Kidney (tissue), 14 donors: Measurements from ENCODE around the gene APLN. TPM values are rescaled to one million over a fixed set of nuclear protein-coding genes. Genes with fewer than 3 reads are reported as not detected.

Source experiments
- DNase-seq, 5 donors: peaks; one replicate each; pipeline ENCODE4 v3.0.0-alpha.2; 2013 to 2020
- FAIRE-seq: peaks from 2 replicates; lab custom pipeline; 2012; peaks lifted over from hg19 to GRCh38; lab: Jason Lieb, UNC
- H3K27ac ChIP-seq, 2 donors: one replicate each; pipeline ENCODE4 v1.7.0; 2013; ENCODE audit warnings: low read depth in 2 of 2, low read length in 2 of 2, inconsistent platforms in 1 of 2
- H3K27me3 ChIP-seq: one replicate; pipeline ENCODE4 v1.7.1; 2013; ENCODE audit warnings: low read length, inconsistent platforms; ENCODE audit not compliant: control insufficient read depth, insufficient read depth
- H3K36me3 ChIP-seq, 3 donors: one replicate each; pipeline versions ENCODE4 v1.7.0 to v1.7.1; 2013; ENCODE audit warnings: low read length in 3 of 3, control low read depth in 1 of 3, inconsistent platforms in 1 of 3; ENCODE audit not compliant: insufficient read depth in 3 of 3, control insufficient read depth in 2 of 3
- H3K4me1 ChIP-seq, 3 donors: one replicate each; pipeline versions ENCODE4 v1.7.0 to v1.7.1; 2013; ENCODE audit warnings: low read length in 3 of 3, inconsistent platforms in 1 of 3, low read depth in 1 of 3; ENCODE audit not compliant: control insufficient read depth in 2 of 3, insufficient read depth in 2 of 3
- H3K4me3 ChIP-seq, 3 donors: one replicate each; pipeline versions ENCODE4 v1.7.0 to v1.8.1; 2013; ENCODE audit warnings: low read length in 3 of 3, control low read depth in 1 of 3, inconsistent platforms in 1 of 3
- H3K9ac ChIP-seq, 3 donors: one replicate each; pipeline versions ENCODE4 v1.7.0 to v1.7.1; 2013; ENCODE audit warnings: low read length in 3 of 3, control low read depth in 1 of 3, inconsistent platforms in 1 of 3
- H3K9me3 ChIP-seq, 3 donors: one replicate each; pipeline versions ENCODE4 v1.7.0 to v1.7.1; 2013; ENCODE audit warnings: low read length in 3 of 3, control low read depth in 1 of 3, inconsistent platforms in 1 of 3; ENCODE audit not compliant: control insufficient read depth in 2 of 3, insufficient read depth in 1 of 3
- intact Hi-C: fragments of 100-400 bp; cut with DNase I; formaldehyde crosslinking; loops from one replicate; pipeline ENCODE4 v1.11.1; 2022
- polyA plus RNA-seq: library from polyadenylated mRNA; stranded (reverse); fragments of 350-450 nt; fragmentation: Illumina TruSeq; extraction: RNeasy Lipid Tissue Mini Kit (QIAGEN cat#74804); gene quantifications from one replicate; pipeline ENCODE4 v1.2.3, GENCODE V29; 2014; ENCODE audit warnings: low read depth, low replicate concordance; ENCODE audit not compliant: insufficient read depth
- total RNA-seq: library from RNA; stranded (reverse); fragmentation: NEBNext Ultra II Directional; extraction: Animal tissue kit (Norgen Biotek cat#: 25700); gene quantifications from one replicate; pipeline ENCODE4 v1.2.1, GENCODE V29; 2021
- TF ChIP-seq, protein P1 (sequence below): IDR thresholded peaks from 3 replicates; pipeline ENCODE4 v1.5.1; 2012; ENCODE audit warnings: mild to moderate bottlenecking, moderate library complexity, borderline replicate concordance; ENCODE audit not compliant: insufficient read depth; ENCODE audit errors: extremely low read depth
- donor health status: control.
- donor health status: control.
- donor health status: control.
- donor health status: control.
- donor health status: control.
- donor health status: DM: yes; HTN: yes; CAD: no.
- donor health status: Normal renal cell carcinoma (clear cell type).

APLN gene
- total and polyA plus RNA-seq, 2 donors from 2014 or later = 0.31 to 9.9 TPM

DNA sequence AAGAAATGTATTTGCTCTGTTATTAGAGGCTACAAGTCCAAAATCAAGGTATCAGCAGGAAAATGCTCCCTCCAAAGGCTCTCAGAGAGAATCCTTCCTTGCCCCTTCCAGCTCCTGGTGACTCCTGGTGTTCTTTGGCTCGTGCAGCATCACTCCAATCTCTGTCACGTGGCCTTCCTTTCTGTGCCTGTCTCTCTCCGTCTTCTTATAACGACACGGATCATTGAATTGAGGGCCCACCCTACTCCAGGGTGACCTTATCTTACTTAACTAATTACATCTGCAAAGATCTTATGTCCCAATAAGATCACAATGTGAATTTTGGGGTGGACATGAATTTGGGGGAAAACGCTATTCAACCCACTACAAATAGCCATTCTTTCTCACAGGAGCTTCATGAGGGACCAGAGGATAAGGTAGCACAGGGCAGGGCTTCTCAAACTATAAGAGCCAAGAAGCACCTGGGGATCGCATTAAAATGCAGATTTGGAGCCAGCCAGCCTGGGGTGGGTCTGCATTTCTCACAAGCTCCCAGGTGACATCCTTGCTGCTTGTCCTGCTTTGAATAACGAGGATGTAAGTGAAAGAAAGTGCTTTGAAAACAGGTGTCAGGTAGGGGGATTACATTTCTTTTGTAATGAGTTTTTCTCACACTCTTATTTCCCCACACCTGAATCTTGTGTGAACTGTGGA is 41.9 kb upstream of the APLN start:
- Histone ChIP-seq H3K27me3 (no peaks in the 10 kb centered on the region), H3K4me3 (no peak overlapping the region), H3K9ac (no peak overlapping the region), H3K9me3 (no peaks in the 10 kb centered on the region), H3K27ac (no peak overlapping the region), H3K36me3 (no peaks in the 10 kb centered on the region), H3K4me1 (no peaks in the 10 kb centered on the region)
- intact Hi-C loops = no loop called here
- TF ChIP-seq, protein P1, sequence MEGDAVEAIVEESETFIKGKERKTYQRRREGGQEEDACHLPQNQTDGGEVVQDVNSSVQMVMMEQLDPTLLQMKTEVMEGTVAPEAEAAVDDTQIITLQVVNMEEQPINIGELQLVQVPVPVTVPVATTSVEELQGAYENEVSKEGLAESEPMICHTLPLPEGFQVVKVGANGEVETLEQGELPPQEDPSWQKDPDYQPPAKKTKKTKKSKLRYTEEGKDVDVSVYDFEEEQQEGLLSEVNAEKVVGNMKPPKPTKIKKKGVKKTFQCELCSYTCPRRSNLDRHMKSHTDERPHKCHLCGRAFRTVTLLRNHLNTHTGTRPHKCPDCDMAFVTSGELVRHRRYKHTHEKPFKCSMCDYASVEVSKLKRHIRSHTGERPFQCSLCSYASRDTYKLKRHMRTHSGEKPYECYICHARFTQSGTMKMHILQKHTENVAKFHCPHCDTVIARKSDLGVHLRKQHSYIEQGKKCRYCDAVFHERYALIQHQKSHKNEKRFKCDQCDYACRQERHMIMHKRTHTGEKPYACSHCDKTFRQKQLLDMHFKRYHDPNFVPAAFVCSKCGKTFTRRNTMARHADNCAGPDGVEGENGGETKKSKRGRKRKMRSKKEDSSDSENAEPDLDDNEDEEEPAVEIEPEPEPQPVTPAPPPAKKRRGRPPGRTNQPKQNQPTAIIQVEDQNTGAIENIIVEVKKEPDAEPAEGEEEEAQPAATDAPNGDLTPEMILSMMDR = no peak
- no peak for DNase-seq
- no peak for FAIRE-seq

DNA sequence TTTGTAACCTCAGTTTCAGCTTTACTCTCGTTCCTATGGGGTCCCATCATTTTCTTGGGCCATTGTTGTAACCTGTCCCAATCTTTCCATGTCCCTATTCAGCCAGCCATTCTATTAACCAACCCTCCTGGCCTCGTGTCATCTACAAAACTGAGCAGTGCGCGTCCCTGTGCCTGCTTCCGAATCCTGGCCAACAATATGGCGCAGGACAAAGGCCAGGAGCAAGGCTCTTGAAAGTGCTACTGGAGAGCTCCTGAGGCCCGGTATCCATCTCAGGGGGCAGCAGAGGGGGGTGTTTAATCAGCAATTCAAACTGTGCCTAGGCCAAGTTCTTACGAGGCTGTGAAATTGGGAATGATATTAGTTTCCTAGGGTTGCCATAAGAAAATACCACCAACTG is 41.2 kb upstream of the APLN start:
- Histone ChIP-seq H3K36me3 (no peaks in the 10 kb centered on the region), H3K27ac (no peak overlapping the region), H3K27me3 (no peaks in the 10 kb centered on the region), H3K4me3 (no peak overlapping the region), H3K9me3 (no peaks in the 10 kb centered on the region), H3K9ac (no peak overlapping the region), H3K4me1 (no peaks in the 10 kb centered on the region)
- TF ChIP-seq, protein P1 = no peak
- no peak for FAIRE-seq
- intact Hi-C loops = no loop called here
- no peak for DNase-seq

DNA sequence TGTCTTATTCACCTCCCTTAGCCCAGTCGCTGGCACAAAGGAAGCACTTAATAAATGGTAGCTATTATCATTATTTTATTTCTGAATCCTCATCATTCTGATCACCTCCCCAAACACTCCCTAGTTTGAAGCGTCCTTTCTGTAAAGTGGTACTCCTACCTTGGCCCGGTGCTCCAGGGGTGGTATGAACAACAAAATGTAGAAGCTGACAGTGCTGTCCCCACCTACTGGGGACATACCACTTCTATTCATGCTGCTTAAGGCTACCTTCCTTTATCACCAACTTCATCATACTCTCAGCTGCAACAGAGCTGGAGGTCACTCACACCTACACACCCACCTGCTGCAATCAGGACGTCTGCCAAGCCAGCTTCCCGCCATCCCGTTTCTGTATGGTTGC is 40.8 kb upstream of the APLN start:
- Histone ChIP-seq H3K4me3 (no peak overlapping the region), H3K27me3 (no peaks in the 10 kb centered on the region), H3K36me3 (no peaks in the 10 kb centered on the region), H3K4me1 (no peaks in the 10 kb centered on the region), H3K27ac (no peak overlapping the region), H3K9ac (no peak overlapping the region), H3K9me3 (no peaks in the 10 kb centered on the region)
- intact Hi-C loops = no loop called here
- FAIRE-seq (no peak), DNase-seq (no peak)
- TF ChIP-seq, protein P1 = no peak

DNA sequence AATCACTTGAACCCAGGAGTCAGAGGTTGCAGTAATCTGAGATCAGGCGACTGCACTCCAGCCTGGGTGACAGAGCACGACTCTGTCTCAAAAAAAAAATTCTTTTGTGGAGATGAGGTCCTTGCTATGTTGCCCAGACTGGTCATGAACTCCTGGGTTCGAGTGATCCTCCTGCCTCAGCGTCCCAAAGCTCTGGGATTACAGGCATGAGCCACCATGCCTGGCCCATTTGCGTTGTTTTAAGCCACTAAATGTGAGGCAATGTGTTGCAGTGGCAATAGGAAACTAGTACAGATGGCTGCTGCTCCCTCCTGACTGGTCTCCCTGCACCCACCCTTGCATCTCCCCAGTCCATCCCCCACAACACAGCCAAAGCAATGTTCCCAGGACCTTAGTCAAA is 40.0 kb upstream of the APLN start:
- no peak for FAIRE-seq
- Histone ChIP-seq H3K27ac (no peak overlapping the region), H3K27me3 (no peaks in the 10 kb centered on the region), H3K36me3 (no peaks in the 10 kb centered on the region), H3K4me1 (no peaks in the 10 kb centered on the region), H3K9me3 (no peaks in the 10 kb centered on the region), H3K4me3 (no peak overlapping the region), H3K9ac (no peak overlapping the region)
- intact Hi-C loops = no loop called here
- TF ChIP-seq, protein P1 = no peak
- DNase-seq = no peak
